Stimulated activated naive CD8-positive, alpha-beta T cell treated with anti-CD3 and anti-CD28 coated beads, Interleukin-15, Interleukin-2, amounts not matched to agents 100 U/mL and 50 U/mL, for 24 hours (primary cell): ENCODE data around the gene OS9.

ENCODE experiments used
- ATAC-seq: fragments of 150-1000 bp; cut with Tn5 transposase; one replicate; pipeline ENCODE4 v1.10.0; 2021
- DNase-seq: peaks from one replicate; pipeline ENCODE4 v3.0.0; 2021

OS9 gene

DNA sequence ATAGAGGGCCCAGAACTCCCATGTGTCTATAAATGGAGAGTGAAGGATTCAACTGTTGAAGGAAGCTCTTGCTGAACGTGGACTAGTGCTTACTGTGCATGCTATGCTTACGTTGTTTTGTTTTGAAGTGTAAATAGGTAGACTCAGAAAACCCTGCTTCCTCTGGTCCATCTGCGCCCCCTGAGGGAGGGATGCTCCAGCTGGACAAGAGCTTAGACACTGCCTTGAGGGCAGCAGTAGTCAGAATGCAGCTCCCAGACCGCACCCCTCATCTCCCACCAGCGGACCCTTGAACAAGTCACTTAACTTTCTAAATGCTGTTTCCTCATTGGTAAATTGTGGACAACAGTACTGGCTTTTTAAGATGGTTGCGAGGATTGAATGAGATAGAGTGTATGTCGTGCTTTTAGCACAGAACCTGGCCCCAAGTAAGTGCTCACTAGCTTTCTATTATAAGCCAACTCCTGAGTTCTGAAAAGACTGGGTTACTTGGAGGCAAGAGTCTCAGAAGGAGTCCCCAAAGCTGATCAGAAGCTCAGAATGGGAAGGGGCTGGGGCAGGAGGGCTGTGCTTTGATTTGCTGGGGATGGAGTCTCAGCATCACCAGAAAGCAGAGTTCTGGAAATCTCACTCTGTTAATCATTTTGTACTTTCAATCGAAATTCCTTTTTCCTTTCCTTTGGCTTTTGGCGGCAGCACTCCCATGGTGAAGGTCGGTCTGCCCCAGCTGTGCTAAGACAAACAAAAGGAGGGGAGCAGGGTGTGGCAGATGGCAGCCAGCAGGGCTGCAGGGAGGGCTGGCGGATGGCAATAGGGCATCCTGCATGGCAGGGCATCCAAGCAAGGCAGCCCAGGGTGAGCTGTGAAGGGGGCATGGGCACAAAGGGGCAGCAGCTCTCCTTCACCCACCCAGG is 29.0 kb downstream of the OS9 start:
- ATAC-seq (no peak), DNase-seq (no peak)

DNA sequence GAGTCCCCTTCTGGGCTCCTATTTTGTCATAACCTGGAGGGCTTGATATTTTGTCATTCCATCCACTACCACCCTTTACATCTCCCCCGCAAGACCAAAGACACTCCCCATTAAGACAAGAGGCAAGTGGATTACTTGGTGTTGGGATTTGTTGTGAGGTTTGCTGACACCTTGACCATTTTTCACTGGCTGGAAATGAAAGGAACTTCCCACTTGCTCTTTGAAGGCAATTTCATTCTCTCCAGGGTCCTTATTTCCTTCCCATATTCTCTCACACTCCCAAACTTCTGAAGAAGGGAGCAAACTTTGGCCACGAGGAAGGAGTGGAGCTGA is 29.7 kb downstream of the OS9 start:
- ATAC-seq (no peak), DNase-seq (no peak)

DNA sequence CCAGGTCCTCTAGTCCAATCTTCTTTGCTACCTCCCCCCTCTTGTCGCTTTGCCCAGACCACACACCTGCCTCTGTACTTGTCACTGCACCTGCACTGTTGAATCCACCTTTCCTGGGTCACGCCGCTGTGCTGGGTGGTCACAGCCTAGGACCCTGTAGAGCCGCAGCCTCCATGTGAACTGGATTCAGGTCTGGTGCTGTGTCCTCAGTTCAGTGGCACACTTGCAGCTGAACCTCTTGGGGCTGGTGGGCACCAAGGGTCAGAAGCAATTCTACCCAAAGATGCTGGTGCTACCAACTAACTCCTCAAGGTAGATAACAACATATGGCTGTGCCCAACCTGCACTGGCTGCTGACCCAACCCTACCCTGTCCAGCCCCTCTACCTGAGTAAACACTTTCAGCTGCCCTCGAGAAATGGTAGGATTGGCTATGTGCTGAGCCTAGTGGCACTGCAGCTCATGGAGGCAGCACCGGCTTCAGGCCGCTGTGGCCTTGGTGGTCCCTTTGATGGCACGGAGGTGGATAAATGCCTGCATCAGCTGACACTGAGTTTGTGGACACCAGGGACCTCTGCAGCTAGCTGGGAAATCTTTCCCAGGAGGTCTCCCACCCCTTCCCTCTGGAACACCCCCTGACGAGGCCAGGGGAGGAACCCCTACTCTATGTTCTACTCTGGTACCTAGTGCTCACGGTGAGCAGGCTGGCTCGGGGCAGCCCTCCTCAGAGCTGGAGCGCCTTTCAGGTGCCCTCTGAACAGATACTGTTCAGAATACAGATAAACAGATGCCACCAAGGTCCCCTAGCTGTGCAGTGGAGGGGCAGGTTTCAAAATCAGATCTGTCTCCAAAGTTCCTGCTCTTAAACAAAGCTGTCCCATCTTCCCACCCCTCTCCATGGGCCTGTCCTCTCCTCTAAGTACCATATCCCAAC is 30.3 kb downstream of the OS9 start:
- ATAC-seq: no peak
- no peak for DNase-seq

DNA sequence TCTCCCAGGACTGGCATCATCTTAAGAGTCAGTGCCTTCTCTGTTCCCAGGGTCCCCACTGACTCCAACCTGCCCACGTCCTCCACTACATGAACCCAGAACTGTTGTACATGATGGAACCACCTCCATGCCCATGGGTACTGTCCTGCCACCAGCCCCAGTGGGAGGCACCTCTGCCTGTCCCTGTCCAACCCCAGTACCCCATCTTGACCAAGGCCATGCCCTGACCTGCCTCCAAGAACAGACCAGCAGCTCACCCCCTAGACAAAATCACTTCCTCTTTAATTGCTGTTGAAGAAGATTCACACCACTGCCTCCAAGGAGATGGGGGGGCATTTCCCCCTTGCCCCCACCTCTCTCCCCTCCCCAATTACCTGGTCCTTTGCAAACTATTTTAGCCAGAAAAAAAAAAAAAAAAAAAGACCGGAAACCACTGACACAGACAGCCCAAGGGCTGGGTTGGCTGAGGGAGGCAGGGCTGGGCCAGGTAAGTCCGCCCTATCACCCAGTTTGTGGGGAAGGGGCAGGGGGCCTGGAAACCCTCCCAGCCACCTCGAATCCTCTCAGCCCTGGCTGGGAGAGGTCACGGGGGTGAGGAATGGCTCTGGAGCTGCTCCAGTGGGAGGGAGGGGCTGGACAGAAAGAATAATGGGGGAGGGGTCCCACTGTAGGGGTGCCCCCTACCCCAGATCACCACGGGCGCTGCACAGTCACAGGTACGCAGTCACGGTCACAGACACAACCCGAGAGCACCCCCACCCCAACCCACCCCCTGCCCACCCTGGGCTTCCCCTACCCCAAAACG is 31.2 kb downstream of the OS9 start:
- ATAC-seq (no peak), DNase-seq (no peak)

DNA sequence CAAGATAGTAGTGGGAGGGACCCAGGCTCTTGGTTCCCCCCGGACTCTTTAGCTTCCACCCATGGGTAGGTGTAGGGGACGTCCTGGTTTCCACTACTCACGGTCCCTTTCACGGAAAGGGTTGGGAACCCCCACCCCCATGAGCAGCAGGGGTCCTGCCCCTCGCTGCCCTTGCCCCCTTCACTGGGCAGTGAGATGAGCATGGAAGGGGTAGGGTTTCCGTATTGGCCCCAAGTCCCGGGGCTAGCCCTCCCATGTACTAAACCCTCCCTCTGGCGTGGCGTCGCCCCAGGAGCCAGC is 31.9 kb downstream of the OS9 start:
- ATAC-seq (no peak), DNase-seq (no peak)

DNA sequence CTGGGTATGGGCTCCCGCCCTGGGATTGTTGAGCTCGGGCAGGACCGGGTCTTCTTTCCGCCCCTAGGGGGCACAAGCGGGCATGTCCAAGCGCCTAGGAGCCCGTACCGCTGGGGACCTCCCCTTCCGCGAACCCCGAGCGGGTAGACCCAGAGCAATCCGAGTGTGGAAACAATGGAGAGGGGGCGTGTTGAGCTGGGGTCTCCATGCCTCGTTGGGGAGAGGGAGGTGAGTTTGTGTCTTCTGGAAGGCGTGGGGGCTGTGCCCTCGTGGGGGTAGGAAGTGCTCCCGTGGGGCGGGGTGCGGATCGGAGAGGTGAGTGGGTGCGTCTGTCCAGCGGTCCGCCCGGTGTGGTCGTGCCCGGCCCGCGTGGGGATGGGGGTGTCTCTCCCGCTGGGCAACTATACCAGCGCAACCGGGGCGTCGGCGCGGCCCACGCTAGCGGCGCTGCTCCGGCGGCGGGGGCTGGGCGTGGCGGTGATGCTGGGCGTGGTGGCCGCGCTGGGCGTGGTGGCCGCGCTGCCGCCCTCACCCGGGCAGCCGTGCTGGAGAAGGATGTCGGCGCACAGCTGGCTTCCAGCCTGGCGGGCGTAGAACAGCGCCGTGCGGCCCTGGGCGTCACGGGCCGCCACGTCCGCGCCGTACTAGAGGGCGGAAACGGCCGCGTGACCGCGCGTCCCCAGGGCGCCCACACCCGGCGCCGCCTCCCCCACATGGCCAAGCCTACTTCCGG is 32.4 kb downstream of the OS9 start:
- ATAC-seq (peak; percentile 20), DNase-seq (peak; percentile 45)

DNA sequence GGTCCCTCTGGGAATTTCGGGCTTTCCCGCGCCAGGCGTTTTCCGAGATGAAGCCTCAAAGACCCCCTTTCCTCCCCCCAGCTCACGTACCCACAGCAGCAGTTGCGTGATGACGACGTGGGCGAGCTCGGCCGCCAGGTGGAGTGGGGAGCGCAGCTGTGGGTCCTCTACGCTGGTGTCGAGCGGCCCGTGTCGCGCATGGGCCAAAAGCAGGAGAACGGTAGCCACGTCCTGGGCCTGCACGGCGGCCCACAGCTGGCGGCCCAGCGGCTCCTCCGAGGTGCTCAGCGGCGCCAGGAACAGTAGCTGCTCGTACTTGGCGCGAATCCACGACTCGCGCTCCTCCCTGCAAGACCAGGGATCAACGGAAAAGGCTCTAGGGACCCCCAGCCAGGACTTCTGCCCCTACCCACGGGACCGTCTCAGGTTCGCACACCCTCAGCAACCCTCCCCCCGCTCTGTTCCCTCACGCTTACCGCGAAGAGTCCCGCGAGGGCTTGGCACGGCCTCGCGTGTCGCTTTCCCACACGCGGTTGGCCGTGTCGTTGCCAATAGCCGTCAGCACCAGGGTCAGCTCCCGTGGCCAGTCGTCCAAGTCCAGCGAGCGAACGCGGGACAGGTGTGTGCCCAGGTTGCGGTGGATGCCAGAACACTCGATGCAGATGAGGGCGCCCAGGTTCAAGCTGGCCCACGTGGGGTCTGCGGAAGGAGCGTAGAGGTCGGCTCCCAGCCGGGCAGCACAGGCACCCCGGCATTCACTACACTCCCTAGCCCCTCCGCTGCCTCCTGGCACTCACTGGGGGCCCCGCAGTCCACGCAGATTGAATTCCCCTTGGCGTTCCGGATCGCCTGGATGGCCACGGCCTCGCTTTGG is 33.2 kb downstream of the OS9 start:
- ATAC-seq (no peak), DNase-seq (no peak)

DNA sequence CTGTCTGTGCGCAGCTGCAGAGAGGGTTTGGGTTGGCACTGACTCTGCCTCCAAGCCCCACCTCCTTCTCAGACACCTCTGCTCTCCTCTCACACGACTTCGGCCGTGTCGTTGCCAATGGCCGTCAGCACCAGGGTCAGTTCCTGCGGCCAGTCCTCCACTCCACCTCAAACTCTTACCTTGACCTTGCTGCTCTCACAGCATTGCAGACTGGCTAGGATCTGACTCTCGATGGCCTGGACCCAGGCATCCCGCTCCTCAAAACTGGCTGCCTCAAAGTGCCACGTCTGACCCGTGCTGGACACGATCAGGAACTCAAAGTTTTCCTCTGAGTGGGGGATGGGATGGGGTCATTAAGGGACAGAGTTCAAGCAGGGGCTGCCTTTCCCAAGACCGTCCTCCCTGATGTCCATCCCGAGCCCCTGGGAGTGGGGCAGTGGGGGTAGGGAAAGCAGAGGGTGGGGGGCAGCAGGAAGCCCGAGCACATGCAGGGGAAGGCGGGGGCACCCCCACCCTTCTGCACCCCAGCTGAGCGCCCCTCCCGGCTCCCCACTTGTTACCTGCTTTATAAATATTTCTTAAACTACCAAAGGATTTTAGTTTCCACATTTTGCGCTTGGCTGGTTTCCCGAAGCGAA is 33.9 kb downstream of the OS9 start:
- no peak for DNase-seq
- ATAC-seq: no peak

DNA sequence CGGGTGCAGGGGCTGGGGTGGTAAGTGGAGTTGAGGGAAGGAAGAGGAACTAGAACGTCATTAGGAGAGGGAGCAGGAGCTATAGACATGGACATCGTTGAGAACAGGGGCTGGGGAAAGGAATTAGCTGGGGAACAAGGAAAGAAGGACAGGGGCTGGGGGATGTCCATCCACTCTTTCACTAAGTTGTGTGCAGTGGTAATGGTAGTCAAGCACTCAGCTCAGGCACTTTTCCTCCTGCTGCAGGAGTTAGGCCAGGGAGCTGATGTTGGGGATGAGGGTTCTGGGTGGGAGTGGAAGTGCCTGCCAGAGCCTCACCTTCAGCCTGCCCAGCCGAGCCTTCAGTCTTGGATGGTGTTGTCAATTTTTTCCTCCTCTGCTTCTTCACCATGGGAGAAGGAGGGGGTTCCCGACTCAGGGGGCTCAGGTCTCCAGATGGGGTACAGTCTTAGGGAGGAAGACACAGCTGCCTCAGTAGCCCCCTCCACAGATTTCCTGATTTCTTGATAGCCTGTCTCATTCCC is 35.5 kb downstream of the OS9 start:
- no peak for ATAC-seq
- DNase-seq: no peak

DNA sequence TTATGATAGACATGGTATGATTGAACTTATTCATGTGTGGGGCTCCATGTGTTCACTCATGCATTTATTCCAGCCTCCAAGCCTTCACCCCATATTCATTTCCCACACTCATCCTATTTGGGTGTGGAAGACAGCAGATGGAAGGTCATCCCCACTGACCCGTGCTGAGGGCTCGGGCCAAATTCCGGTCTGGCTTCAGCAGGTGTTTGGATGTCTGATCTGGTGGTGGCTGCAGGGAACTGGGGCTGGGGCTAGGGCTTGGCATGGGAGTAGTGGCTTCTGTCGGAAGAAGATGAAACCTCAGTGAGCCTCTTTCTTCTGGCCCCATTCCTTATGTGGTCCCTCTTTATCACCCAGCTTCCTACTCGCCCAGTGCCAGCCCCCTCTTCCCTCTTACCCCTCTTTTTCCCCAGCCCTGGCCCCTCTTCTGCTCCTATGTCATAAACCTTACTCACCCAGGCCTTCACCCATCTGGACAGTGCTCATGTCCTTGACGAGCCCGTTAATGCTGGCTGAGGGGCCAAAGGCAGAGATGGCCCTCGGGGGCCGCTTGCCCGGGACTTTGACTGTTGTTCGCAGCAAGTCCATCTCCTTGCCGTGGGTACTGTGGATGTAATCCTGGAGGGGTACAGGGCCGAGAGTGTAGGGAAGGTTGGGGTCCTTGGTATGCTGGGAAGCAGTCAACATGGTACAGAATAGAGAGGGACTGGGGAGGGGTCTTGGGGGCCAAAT is 36.6 kb downstream of the OS9 start:
- DNase-seq (no peak), ATAC-seq (no peak)

DNA sequence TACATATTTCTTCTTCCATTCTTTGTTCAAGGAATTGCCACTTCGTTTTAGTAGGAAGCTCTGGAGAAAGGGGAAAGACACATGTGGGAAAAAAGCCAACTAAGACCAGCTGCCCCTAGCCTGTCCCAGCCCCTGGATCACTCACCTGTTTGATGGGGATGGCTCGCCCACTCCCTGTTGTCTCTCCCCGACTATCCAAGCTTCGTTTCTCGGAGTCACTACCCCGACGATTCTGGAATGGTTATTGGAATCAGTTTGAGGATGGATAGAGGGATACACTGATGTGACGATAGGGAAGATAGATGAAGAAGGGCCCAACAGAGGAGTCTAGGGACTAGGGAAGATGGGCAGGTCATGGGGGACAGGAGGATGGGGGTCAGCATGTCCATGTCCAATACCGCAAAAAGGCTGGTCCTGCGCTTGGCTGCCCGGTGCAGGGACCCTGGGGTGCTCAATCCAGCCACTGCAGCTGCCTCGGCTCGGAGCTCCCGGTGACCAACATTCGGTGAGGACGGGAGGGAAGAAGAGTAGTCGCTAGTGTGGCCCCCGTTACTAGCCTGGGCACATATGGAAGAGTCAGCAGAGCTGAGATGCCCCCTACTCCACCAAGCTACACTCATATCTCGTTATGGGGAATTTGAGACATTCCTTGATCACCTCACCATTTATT is 37.6 kb downstream of the OS9 start:
- DNase-seq: no peak
- no peak for ATAC-seq

DNA sequence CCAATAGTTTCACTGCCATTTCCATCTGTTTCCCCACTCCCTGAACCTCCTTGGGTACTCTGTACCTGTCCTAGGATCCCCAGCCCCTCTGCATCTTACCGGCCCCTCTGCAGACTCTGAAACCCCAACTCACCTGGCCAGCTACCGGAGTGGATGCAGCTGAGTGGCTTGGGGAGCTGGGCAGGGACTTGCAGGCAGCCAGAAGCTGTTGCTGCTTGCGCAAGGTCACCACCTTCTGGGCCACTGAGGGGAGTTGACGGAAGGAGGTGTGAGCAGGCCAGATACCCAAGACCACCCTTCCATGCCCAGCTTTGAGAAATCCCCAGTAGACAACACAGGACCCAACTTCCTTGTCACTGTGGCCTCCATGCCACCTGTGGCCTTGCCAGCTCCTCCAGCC is 38.3 kb downstream of the OS9 start:
- no peak for ATAC-seq

DNA sequence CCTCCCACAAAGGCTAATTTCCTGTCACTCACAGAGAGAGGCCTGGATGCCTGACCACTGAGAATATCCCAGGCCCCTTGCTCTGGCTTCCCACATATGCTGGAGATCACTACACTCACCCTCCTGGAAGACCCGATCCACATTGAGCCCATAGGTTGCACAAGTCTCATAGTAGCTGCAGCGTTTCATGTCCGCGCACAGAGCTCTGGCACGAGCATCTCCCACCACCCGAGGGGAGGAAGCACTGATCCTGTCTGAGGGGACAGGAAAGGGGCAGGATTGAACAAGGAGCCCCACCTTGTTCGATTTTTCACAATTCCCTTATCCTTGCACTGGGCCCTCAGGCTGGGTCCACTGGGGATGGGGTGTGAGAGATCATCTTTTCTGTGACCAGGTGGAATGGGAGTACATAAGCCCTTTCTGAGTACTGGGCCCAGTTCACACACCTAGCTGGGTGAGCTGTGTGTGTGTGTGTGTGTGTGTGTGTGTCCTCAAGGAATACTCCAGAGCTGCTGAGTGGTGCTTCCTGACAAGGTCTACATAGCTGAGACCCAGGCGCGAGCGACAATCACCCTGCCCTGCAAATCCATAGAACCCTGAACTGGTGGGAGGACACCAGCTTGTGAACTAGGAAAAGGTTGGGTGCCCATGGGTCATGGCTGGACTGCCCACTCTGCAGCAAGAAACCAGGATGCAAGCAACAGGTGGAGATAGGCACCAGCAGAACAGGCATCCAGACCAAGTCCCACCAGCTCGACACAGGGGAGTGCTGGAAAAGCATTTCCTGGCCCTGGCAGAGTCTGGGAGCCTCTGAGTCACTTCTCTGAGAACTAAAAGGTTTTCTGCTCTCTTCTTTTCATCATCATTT is 39.0 kb downstream of the OS9 start:
- DNase-seq: no peak
- ATAC-seq: no peak

More for the DNA sequence above, 38.3 kb downstream of the OS9 start:
- no peak for DNase-seq

DNA sequence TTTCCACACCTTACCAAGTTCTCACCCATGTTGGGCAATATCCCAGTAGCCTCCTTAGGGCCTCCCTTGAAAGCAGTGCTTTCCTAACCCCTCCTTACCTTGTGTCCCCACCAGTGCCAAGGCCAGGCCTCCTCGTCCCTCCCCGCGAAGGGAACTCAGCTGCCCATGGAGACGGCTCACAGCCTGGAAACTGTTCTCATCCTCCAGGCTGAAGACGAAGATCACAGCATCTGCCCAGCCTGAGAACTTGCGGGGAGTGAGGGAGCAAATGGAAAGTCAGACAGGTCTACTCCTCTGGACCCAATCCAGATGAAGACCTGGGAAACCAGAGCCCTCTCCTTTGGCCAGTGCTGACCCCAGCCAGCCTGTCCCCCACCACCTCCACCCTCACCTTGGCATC is 40.0 kb downstream of the OS9 start:
- DNase-seq: no peak

DNA sequence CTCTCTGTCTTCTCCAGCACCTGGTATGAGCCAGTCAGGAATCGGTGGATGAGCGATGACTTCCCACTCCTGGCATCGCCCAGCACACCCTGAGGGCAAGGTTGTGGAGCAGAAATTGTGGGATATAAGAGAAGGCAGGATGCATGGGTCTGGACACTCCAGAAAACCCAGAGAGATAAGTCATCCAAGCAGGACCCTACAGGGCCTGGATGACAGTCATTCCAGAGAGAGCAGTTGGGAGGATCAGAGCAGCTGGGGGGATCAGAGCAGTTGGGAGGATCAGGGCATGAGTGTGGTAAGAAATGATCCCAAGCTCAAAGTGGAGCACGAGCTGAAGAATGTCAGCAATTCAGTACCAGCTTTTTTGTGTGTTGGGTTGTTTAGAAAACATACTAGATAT is 40.7 kb downstream of the OS9 start:
- no peak for DNase-seq
- ATAC-seq: no peak

More for the DNA sequence above, 40.0 kb downstream of the OS9 start:
- ATAC-seq: no peak

DNA sequence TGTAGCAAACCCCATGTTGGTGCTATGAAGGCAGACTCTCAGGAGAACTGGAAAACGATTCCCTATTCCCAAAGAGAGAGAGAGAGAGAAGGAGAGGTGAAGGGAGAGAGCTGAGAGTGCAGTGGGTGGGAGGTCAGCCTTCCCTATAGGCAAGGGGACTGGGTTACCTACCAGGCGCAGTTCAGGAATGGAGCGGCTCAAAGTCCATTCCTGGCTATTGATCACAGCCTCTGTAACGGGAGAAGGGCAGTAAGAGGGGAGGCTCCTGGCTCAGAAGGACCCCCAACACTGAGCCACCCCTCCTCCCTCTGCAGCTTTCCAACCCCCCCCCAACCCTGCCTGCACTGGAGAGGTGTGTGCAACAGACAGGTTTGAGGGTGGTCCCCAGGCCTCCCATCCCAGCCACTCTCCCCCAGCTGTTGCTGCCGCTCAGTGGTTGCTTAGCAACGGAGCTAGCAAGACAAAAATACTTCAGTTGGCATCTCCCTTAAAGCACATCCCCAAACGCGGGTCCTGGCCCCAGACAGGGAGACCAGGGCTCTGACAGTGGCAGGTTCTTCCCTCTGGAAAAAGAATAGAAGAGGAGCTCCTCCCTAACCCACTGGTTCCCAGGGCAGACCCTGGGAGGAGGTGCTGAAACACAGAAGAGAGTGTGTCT is 41.4 kb downstream of the OS9 start:
- no peak for ATAC-seq
- DNase-seq: no peak
